Measurements from ENCODE around the gene SHISA2.

GRCh38 chr13:26037302-26037701, 14.5 kb downstream of the SHISA2 start:
- TF ChIP-seq CTCF (IDR thresholded peaks at IDR 0.05) = peak in 2 of 4 donors; percentile 8 to 27
- TF ChIP-seq POLR2A (IDR thresholded peaks at IDR 0.05) = no peak
